Neural cell (in vitro differentiated cells): ENCODE results near the gene ITIH4. TPM values are rescaled to one million over a fixed set of nuclear protein-coding genes. Genes with fewer than 3 reads are reported as not detected.

Experiments
- H2AFZ ChIP-seq: fragments of 200-600, 300-800 bp; sonication (generic), shearing (Covaris generic); 2 replicates; pipeline ENCODE4 v1.6.0; 2014; ENCODE audit warnings: low read depth, mild to moderate bottlenecking, antibody characterized with exemption, low read length, moderate library complexity
- H3F3A ChIP-seq: fragments of 200-600 bp; shearing (Covaris generic); 2 replicates; pipeline ENCODE4 v1.6.1; 2016; ENCODE audit warnings: mild to moderate bottlenecking, moderate library complexity, mixed read lengths, antibody characterized with exemption, low read length; ENCODE audit not compliant: insufficient read depth, poor library complexity, severe bottlenecking
- H3K27ac ChIP-seq: fragments of 200-600, 300-800 bp; sonication (generic), shearing (Covaris generic); 2 replicates; pipeline ENCODE4 v1.5.1; 2014; ENCODE audit warnings: mild to moderate bottlenecking, low read length, moderate library complexity
- H3K27me3 ChIP-seq: fragments of 300-800, 200-600 bp; sonication (generic), shearing (Covaris generic); 2 replicates; pipeline ENCODE4 v1.6.0; 2014; ENCODE audit warnings: mild to moderate bottlenecking, low read depth, low read length, moderate library complexity; ENCODE audit not compliant: insufficient read depth
- H3K36me3 ChIP-seq: fragments of 300-800, 200-600 bp; sonication (generic), shearing (Covaris generic); 2 replicates; pipeline ENCODE4 v1.5.1; 2014; ENCODE audit warnings: mild to moderate bottlenecking, antibody characterized with exemption, low read length, moderate library complexity; ENCODE audit not compliant: insufficient read depth
- H3K4me2 ChIP-seq: fragments of 300-800, 200-600 bp; sonication (generic), shearing (Covaris generic); 2 replicates; pipeline ENCODE4 v1.6.0; 2014; ENCODE audit warnings: mild to moderate bottlenecking, low read length
- H3K4me3 ChIP-seq: fragments of 300-800, 200-600 bp; sonication (generic), shearing (Covaris generic); 2 replicates; pipeline ENCODE4 v1.5.1; 2014; ENCODE audit warnings: mild to moderate bottlenecking, low read length, moderate library complexity
- H3K79me2 ChIP-seq: fragments of 200-600 bp; shearing (Covaris generic); replicated peaks from 2 replicates; pipeline ENCODE4 v1.6.0; 2014; ENCODE audit warnings: mild to moderate bottlenecking, low read length, moderate library complexity; ENCODE audit not compliant: insufficient read depth
- H3K9ac ChIP-seq: fragments of 300-800, 200-600 bp; sonication (generic), shearing (Covaris generic); 2 replicates; pipeline ENCODE4 v1.6.1; 2016; ENCODE audit warnings: mild to moderate bottlenecking, low read length, mixed read lengths
- H3K9me2 ChIP-seq: fragments of 200-600 bp; shearing (Covaris generic); 2 replicates; pipeline ENCODE4 v1.6.1; 2016; ENCODE audit warnings: mild to moderate bottlenecking, low read length, mixed read lengths; ENCODE audit not compliant: insufficient read depth
- H3K9me3 ChIP-seq: fragments of 200-600, 300-800 bp; sonication (generic), shearing (Covaris generic); 2 replicates; pipeline ENCODE4 v1.6.1; 2016; ENCODE audit warnings: mild to moderate bottlenecking, mixed run types, low read length, moderate library complexity, mixed read lengths
- H4K20me1 ChIP-seq: fragments of 200-600 bp; shearing (Covaris generic); 2 replicates; pipeline ENCODE4 v1.6.1; 2016; ENCODE audit warnings: mild to moderate bottlenecking, mixed run types; ENCODE audit not compliant: insufficient read depth
- CTCF ChIP-seq: fragments of 450-650 bp; IDR thresholded peaks from 2 replicates; pipeline ENCODE4 v1.5.1; 2014; ENCODE audit warnings: antibody characterized with exemption, mild to moderate bottlenecking, moderate library complexity; ENCODE audit not compliant: poor library complexity, severe bottlenecking
- EP300 ChIP-seq: fragments of 450-650 bp; conservative IDR thresholded peaks from 2 replicates; pipeline ENCODE4 v1.6.1; 2014; ENCODE audit warnings: antibody characterized with exemption, mild to moderate bottlenecking, moderate library complexity; ENCODE audit not compliant: poor library complexity, severe bottlenecking
- EZH2 ChIP-seq: fragments of 200-600, 300-800 bp; shearing (Covaris generic), sonication (generic); IDR thresholded peaks from 2 replicates; pipeline ENCODE4 v1.6.1; 2014; ENCODE audit warnings: antibody characterized with exemption, low read length, borderline replicate concordance, mild to moderate bottlenecking; ENCODE audit not compliant: insufficient read depth, poor library complexity, severe bottlenecking
- MXI1 ChIP-seq: fragments of 450-650 bp; conservative IDR thresholded peaks from 2 replicates; pipeline ENCODE4 v1.6.1; 2014; ENCODE audit warnings: antibody characterized with exemption, mild to moderate bottlenecking; ENCODE audit not compliant: poor library complexity, severe bottlenecking
- POLR2AphosphoS5 ChIP-seq: IDR thresholded peaks from 2 replicates; pipeline ENCODE4 v1.6.1; 2012
- RAD21 ChIP-seq: fragments of 450-650 bp; conservative IDR thresholded peaks from 2 replicates; pipeline ENCODE4 v1.6.1; 2014; ENCODE audit warnings: antibody characterized with exemption, mild to moderate bottlenecking, moderate library complexity
- SMC3 ChIP-seq: fragments of 450-650 bp; conservative IDR thresholded peaks from 2 replicates; pipeline ENCODE4 v1.6.1; 2014; ENCODE audit warnings: antibody characterized with exemption, mild to moderate bottlenecking, moderate library complexity; ENCODE audit not compliant: poor library complexity
- TAF1 ChIP-seq: IDR thresholded peaks from 2 replicates; pipeline ENCODE4 v1.6.1; 2012; ENCODE audit warnings: low read depth
- polyA plus RNA-seq: library from polyadenylated mRNA; depleted of rRNA; stranded (reverse); fragments of >200 nt; gene quantifications from 2 replicates; pipeline ENCODE4 v1.2.3, GENCODE V29; 2014
- TF ChIP-seq, protein P1 (sequence below): IDR thresholded peaks from 2 replicates; pipeline ENCODE4 v1.6.1; 2012; ENCODE audit warnings: borderline replicate concordance

The ITIH4 gene
- polyA plus RNA-seq, 1 donor from 2014 or later: 16.3 TPM

DNA sequence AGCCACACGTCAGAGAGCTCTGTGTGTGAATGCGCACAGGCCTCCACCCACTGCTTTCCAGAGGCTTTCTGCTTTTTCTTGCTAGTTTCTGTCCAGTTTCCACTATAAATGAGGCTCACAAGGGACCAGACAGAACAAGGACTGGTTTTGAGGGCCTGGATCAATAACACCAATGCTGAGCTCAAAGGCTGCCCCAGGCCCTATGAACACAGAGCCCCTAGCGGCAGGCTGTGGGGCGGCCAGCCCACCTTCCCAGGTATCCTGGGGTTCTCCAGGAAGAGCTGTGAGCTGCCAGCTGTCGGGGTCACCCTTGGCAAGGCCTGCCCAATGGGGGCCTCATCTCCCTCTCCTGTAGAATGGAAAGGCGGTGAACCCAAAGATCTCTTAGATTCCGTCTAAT, 38.1 kb downstream of the ITIH4 start:
- Histone ChIP-seq H3F3A (no peaks in the 10 kb centered on the region), H3K9ac (no peak overlapping the region), H4K20me1 (no peaks in the 10 kb centered on the region), H3K27ac (no peak overlapping the region), H3K36me3 (no peaks in the 10 kb centered on the region), H3K27me3 (no peaks in the 10 kb centered on the region), H3K4me2 (no peak overlapping the region), H3K9me2 (no peaks in the 10 kb centered on the region), H3K79me2 (no peaks in the 10 kb centered on the region), H3K4me3 (no peak overlapping the region), H2AFZ (no peak overlapping the region), H3K9me3 (no peaks in the 10 kb centered on the region)
- TF ChIP-seq TAF1 (no peak), MXI1 (no peak), POLR2AphosphoS5 (no peak), EZH2 (no peak), CTCF (no peak), RAD21 (no peak), SMC3 (no peak), EP300 (no peak)
- TF ChIP-seq, protein P1, sequence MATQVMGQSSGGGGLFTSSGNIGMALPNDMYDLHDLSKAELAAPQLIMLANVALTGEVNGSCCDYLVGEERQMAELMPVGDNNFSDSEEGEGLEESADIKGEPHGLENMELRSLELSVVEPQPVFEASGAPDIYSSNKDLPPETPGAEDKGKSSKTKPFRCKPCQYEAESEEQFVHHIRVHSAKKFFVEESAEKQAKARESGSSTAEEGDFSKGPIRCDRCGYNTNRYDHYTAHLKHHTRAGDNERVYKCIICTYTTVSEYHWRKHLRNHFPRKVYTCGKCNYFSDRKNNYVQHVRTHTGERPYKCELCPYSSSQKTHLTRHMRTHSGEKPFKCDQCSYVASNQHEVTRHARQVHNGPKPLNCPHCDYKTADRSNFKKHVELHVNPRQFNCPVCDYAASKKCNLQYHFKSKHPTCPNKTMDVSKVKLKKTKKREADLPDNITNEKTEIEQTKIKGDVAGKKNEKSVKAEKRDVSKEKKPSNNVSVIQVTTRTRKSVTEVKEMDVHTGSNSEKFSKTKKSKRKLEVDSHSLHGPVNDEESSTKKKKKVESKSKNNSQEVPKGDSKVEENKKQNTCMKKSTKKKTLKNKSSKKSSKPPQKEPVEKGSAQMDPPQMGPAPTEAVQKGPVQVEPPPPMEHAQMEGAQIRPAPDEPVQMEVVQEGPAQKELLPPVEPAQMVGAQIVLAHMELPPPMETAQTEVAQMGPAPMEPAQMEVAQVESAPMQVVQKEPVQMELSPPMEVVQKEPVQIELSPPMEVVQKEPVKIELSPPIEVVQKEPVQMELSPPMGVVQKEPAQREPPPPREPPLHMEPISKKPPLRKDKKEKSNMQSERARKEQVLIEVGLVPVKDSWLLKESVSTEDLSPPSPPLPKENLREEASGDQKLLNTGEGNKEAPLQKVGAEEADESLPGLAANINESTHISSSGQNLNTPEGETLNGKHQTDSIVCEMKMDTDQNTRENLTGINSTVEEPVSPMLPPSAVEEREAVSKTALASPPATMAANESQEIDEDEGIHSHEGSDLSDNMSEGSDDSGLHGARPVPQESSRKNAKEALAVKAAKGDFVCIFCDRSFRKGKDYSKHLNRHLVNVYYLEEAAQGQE: no peak

DNA sequence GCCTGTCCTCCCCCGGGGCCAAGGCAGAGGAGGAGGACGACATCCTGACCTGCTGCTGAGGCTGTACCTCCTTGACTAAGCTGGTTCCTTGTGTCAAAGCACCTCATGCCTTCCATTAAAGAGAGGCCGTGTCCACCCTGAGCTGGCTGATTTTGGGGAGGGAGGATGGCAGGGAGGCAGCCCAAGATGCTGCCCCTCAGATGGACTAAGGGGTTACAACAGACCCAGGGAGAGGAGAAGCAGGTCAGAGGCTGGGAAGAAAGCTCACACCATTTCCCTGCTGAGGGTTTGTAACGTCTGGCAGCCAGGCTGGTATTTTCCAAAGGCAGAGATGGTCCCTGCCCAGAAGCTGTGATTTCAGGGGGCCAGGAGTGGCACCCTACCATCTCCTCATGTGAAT, 38.5 kb downstream of the ITIH4 start:
- Histone ChIP-seq H3K4me3 (no peak overlapping the region), H3K9me2 (no peaks in the 10 kb centered on the region), H3F3A (no peaks in the 10 kb centered on the region), H3K27me3 (no peaks in the 10 kb centered on the region), H3K27ac (no peak overlapping the region), H3K36me3 (no peaks in the 10 kb centered on the region), H3K9ac (no peak overlapping the region), H3K79me2 (no peaks in the 10 kb centered on the region), H2AFZ (no peak overlapping the region), H3K9me3 (no peaks in the 10 kb centered on the region), H3K4me2 (no peak overlapping the region), H4K20me1 (no peaks in the 10 kb centered on the region)
- TF ChIP-seq, protein P1: no peak
- TF ChIP-seq TAF1: no peak
- no peak for TF ChIP-seq SMC3
- TF ChIP-seq RAD21: no peak
- no peak for TF ChIP-seq EP300
- TF ChIP-seq MXI1: no peak
- no peak for TF ChIP-seq POLR2AphosphoS5
